Lower lobe of right lung (tissue), 2 donors: Measurements from ENCODE around the gene CHI3L2. TPM values are rescaled to one million over a fixed set of nuclear protein-coding genes. Genes with fewer than 3 reads are reported as not detected.

Source experiments
- ATAC-seq, 2 donors: fragments of 200-7000 bp; cut with Tn5 transposase; one replicate each; pipeline ENCODE4 v1.9.1; 2020 to 2022; ENCODE audit warnings: mild to moderate bottlenecking in 2 of 2, moderate library complexity in 2 of 2
- DNase-seq: peaks from one replicate; pipeline ENCODE4 v3.0.0-alpha.2; 2020
- H3K27ac ChIP-seq: fragments of 200-600 bp; one replicate; pipeline ENCODE4 v1.8.0; 2022
- H3K27me3 ChIP-seq: fragments of 200-600 bp; one replicate; pipeline ENCODE4 v1.8.0; 2022; ENCODE audit warnings: low read depth
- H3K36me3 ChIP-seq: fragments of 200-600 bp; one replicate; pipeline ENCODE4 v1.8.0; 2022; ENCODE audit warnings: mild to moderate bottlenecking
- H3K4me1 ChIP-seq: fragments of 200-600 bp; one replicate; pipeline ENCODE4 v1.8.0; 2022
- H3K4me3 ChIP-seq: fragments of 200-600 bp; one replicate; pipeline ENCODE4 v1.8.0; 2022; ENCODE audit warnings: mild to moderate bottlenecking
- H3K9me3 ChIP-seq: fragments of 200-600 bp; one replicate; pipeline ENCODE4 v1.8.0; 2022
- intact Hi-C: fragments of 100-400 bp; cut with DNase I; formaldehyde crosslinking; loops from one replicate; pipeline ENCODE4 v1.11.0; 2022
- long read RNA-seq: library from polyadenylated mRNA; unstranded; transcript quantifications from one replicate; pipeline ENCODE4 v2.0.0, GENCODE V29; 2021
- total RNA-seq: library from RNA; stranded (reverse); fragmentation: NEBNext Ultra II Directional; extraction: Animal tissue kit (Norgen Biotek cat#: 25700); gene quantifications from one replicate; pipeline ENCODE4 v1.2.1, GENCODE V29; 2021
- TF ChIP-seq, protein P1 (sequence below): fragments of 200-600 bp; IDR thresholded peaks from one replicate; pipeline ENCODE4 v1.8.0; 2022; ENCODE audit warnings: antibody characterized with exemption, mild to moderate bottlenecking
- donor health status: DM: no; HTN: yes; CAD: no; lungs with severe emphysema.

CHI3L2 gene
- 31.2 TPM for total RNA-seq
- long read RNA-seq, transcript CHI3L2-202 (11 exons, 1,468 nt): major isoform, 24 of 38 reads
- long read RNA-seq, partial matches to known transcripts: 12 of 38 reads
- long read RNA-seq, other reads (novel, unspliced or antisense): 2 of 38 reads

DNA sequence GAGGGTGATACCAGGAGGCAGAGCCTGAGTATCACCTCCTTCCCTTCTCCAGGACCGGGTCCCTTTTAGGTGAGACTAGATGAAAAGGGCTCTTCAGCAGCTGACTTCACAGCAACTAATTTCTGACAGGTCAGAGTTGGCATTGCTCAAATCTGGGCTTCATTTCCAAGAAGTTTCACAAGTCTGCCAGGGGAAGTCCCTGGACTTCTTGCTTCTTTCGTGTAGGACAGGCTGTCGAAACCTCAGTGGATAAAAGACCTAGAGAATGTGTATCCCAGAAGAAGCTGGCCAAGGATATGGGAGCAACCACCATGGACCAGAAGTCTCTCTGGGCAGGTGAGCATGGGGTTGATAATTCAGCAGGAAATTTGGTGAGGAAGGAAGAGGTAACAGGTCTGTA lies at the start of gene CHI3L2:
TSS of gene CHI3L2 (plus strand) at position 280 of the 400 bp plus-strand sequence. CDS start at position 297, 17 bp downstream.
- H3K4me3 ChIP-seq: no peak within 1 kb of the TSS

GRCh38 chr1:111179968-111180533 lies 47.5 kb upstream of the CHI3L2 start:
- intact Hi-C loops: no loop called here
- peaks cover 68% of the 10 kb centered on the region for H3K36me3 ChIP-seq

More for the DNA sequence above, at the start of gene CHI3L2:
- DNase-seq (no peak), ATAC-seq (peak; percentile 57 to 75)
- Histone ChIP-seq H3K9me3 (no peaks in the 10 kb centered on the region), H3K4me1 (peaks cover 44% of the 10 kb centered on the region), H3K27me3 (no peaks in the 10 kb centered on the region), H3K36me3 (no peaks in the 10 kb centered on the region), H3K27ac (peak within 1 kb of the TSS; percentile 28)
- TF ChIP-seq, protein P1, sequence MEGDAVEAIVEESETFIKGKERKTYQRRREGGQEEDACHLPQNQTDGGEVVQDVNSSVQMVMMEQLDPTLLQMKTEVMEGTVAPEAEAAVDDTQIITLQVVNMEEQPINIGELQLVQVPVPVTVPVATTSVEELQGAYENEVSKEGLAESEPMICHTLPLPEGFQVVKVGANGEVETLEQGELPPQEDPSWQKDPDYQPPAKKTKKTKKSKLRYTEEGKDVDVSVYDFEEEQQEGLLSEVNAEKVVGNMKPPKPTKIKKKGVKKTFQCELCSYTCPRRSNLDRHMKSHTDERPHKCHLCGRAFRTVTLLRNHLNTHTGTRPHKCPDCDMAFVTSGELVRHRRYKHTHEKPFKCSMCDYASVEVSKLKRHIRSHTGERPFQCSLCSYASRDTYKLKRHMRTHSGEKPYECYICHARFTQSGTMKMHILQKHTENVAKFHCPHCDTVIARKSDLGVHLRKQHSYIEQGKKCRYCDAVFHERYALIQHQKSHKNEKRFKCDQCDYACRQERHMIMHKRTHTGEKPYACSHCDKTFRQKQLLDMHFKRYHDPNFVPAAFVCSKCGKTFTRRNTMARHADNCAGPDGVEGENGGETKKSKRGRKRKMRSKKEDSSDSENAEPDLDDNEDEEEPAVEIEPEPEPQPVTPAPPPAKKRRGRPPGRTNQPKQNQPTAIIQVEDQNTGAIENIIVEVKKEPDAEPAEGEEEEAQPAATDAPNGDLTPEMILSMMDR: no peak
- intact Hi-C loops: loop anchor here (10.0 kb wide), 1 partner anchor 177 kb away; no protein-coding TSS in a partner anchor

DNA sequence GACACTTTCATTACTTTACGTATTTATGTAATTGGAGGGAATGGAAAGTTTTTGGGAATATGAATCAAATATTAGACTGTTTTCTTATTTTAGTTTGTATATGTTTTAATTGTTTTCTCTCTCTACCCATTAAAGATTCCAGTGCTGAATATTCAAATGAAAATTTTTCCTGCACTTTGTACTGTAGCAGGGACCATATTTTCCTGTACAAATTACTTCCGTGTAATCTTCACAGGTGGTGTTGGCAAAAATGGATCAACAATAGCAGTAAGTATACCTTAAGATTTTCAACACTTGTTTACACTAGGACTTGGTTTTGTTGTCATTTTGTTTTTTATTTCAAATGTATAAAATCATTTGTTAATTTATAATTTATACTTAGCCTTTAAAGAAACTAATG lies 45.5 kb upstream of the CHI3L2 start:
- H3K36me3 ChIP-seq: peaks cover 69% of the 10 kb centered on the region

More at GRCh38 chr1:111179968-111180533, 47.5 kb upstream of the CHI3L2 start:
- no peak overlapping the region for H3K27ac ChIP-seq
- H3K9me3 ChIP-seq: no peaks in the 10 kb centered on the region
- no peak overlapping the region for H3K4me3 ChIP-seq
- no peak for ATAC-seq
- H3K4me1 ChIP-seq: no peaks in the 10 kb centered on the region
- TF ChIP-seq, protein P1: no peak
- no peaks in the 10 kb centered on the region for H3K27me3 ChIP-seq
- DNase-seq: no peak

GRCh38 chr1:111183308-111184069 lies 44.0 kb upstream of the CHI3L2 start:
- no peaks in the 10 kb centered on the region for H3K9me3 ChIP-seq
- ATAC-seq (no peak), DNase-seq (no peak)
- no peaks in the 10 kb centered on the region for H3K4me1 ChIP-seq
- TF ChIP-seq, protein P1: no peak
- intact Hi-C loops: no loop called here
- H3K27ac ChIP-seq: no peak overlapping the region
- no peaks in the 10 kb centered on the region for H3K27me3 ChIP-seq
- peaks cover 74% of the 10 kb centered on the region for H3K36me3 ChIP-seq
- H3K4me3 ChIP-seq: no peak overlapping the region

More for the DNA sequence above, 45.5 kb upstream of the CHI3L2 start:
- intact Hi-C loops: no loop called here
- no peaks in the 10 kb centered on the region for H3K4me1 ChIP-seq
- H3K4me3 ChIP-seq: no peak overlapping the region
- DNase-seq (no peak), ATAC-seq (no peak)
- H3K9me3 ChIP-seq: no peaks in the 10 kb centered on the region
- H3K27ac ChIP-seq: no peak overlapping the region
- TF ChIP-seq, protein P1: no peak
- H3K27me3 ChIP-seq: no peaks in the 10 kb centered on the region

DNA sequence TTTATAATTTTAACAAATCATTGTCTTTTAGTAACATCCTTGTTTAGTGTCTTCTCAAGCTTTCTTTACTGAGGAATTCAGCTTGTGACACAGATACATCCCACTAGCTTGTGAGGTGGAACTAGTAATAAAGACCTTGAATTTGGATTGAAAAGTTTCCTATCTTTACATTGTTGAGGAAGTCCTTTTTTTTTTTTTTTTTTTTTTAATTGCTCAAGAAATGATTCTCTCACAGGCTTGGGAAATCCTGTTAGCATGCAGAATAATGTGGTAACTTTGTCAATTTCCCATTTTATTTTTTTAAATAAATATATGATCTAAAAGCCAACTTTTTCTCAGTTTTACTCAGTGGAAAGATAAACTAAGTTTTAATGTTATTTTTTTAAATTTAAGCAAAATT lies 42.9 kb upstream of the CHI3L2 start:
- Histone ChIP-seq H3K4me1 (peaks cover 4% of the 10 kb centered on the region), H3K27me3 (no peaks in the 10 kb centered on the region), H3K4me3 (no peak overlapping the region), H3K9me3 (no peaks in the 10 kb centered on the region), H3K36me3 (peaks cover 84% of the 10 kb centered on the region), H3K27ac (no peak overlapping the region)
- no peak for DNase-seq
- no peak for ATAC-seq
- intact Hi-C loops: no loop called here
- TF ChIP-seq, protein P1: no peak
